ENCODE data around the gene NEO1. TPM values are rescaled to one million over a fixed set of nuclear protein-coding genes. Genes with fewer than 3 reads are reported as not detected.
A peak's percentile ranks its signal among the peaks of the same experiment; 100 is the strongest.
"Not testable (repeated sequence)": the region's sequence is repeated elsewhere in the genome, so short reads cannot be mapped to it uniquely, and the experiment has no call there.

Gene NEO1
- total RNA-seq, 2 donors from 2014 or later, result 129 to 202 TPM

- intact Hi-C loops (cut with DNase I, micrococcal nuclease), result no loop called here
- peak; percentile 29 to 35 for DNase-seq
- ATAC-seq, result peak; percentile 82
These were observed 221.1 kb downstream of the NEO1 start for GRCh38 chr15:73273181-73274002.

DNA sequence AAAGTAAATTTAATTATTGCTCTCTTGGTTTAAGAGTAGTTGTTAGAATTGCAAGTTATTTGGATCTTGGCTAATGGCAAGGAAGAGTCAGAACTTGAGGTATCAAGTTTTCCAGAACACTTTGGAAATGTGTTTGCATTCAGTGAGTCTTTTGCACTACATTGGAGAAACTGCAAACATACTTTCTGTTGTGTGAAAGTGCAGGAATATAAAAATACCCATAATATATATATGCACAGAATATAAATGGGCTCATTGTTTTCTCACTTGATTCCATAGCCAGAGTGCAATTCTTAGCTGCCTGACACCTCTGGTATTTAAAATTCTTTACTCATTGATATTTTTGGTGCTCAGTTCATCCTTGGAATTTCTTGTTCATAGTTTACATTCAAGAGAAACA, 223.6 kb downstream of the NEO1 start:
- DNase-seq (no peak), ATAC-seq (no peak)
- intact Hi-C loops (cut with DNase I, micrococcal nuclease), result no loop called here

- ATAC-seq (no peak), DNase-seq (no peak)
- intact Hi-C loops (cut with DNase I, micrococcal nuclease), result no loop called here
These were observed 230.5 kb downstream of the NEO1 start for GRCh38 chr15:73282567-73283365.

GRCh38 chr15:73283366-73283962, 231.2 kb downstream of the NEO1 start:
- intact Hi-C loops (cut with DNase I, micrococcal nuclease), result no loop called here

GRCh38 chr15:73284090-73284716, 231.9 kb downstream of the NEO1 start:
- intact Hi-C loops (cut with DNase I, micrococcal nuclease), result no loop called here
- no peak for DNase-seq

More at GRCh38 chr15:73283366-73283962, 231.2 kb downstream of the NEO1 start:
- DNase-seq (no peak), ATAC-seq (no peak)

DNA sequence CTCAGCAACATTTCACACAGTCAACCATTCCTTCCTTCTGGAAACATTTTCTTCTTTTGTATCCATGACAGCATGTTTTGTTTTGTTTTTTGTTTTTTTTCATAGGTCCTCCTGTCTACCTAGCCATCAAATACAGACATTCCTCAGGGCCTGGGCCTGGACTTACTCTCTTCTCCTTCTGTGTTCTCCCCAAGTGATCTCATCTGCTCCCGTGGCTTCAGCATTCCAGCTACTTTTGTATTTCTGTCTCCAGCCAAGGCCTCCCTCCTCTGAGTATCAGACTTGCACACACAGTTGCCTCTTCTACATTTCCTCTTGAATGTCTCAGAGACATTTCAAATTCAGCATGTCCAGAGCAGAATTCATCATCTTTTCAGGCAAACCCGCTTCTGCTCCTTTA, 234.0 kb downstream of the NEO1 start:
- DNase-seq, result no peak

More at GRCh38 chr15:73284090-73284716, 231.9 kb downstream of the NEO1 start:
- no peak for ATAC-seq

DNA sequence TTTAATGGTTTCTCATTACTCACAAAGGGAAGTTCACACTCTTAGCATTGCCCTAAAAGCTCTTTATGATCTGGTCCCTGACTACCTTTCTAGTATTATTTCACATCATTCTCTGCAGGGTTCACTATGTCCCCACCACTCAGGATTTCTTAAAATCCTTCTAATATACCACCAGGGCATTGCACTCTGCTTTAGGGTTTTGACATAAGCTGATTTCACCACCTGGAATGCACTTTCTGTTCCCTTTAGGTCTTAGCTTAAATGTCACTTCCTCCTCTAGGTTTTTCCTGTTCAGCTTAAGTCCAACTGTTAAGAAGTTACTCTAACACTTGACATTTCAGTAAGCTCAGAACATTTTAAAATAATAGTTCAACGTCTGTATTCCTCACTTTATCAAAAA, 234.8 kb downstream of the NEO1 start:
- DNase-seq (no peak), ATAC-seq (no peak)
- intact Hi-C loops (cut with DNase I, micrococcal nuclease), result no loop called here

More for the DNA sequence above, 234.0 kb downstream of the NEO1 start:
- intact Hi-C loops (cut with DNase I, micrococcal nuclease), result no loop called here
- ATAC-seq, result no peak

DNA sequence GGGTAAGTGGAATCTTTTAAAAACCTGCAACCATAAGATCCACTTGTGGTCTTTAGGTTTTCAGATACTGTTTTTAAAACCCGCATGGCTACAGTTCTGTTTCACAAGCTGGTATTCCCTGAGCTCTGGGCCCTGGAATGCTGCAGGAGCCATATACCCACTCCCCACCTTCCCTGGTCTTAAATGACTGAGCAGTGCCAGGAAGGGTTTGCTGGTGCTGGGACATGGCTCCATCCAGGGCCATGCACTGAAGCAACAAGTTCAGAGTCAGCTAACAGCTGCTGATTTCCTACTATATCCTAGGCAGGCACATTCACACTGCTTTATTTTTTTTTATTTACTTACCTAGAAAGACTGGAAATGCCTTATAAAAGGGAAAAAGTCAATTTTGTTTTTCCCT, 239.2 kb downstream of the NEO1 start:
- no peak for DNase-seq
- intact Hi-C loops (cut with DNase I, micrococcal nuclease), result no loop called here
- ATAC-seq, result no peak

DNA sequence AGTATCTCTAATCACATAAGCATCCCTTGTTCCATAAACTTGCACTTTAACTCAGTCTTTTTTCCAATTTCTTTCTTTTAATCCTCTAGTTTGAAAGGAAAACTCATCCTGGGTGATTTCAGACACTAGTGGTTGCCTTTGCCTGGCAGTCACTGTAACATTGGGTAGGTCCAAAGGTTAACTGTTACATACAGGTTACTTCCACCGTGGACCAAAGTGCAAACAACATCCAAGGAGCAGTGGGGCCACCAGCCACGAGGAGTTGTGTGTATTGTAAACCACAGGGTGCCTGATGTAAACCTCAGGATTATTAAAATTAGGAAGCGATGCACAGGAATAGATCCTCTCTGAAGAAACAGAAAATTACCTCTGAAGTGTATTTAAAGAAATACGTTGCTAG, 241.5 kb downstream of the NEO1 start:
- ATAC-seq (peak; percentile 73), DNase-seq (no peak)
- intact Hi-C loops (cut with DNase I, micrococcal nuclease), result no loop called here

DNA sequence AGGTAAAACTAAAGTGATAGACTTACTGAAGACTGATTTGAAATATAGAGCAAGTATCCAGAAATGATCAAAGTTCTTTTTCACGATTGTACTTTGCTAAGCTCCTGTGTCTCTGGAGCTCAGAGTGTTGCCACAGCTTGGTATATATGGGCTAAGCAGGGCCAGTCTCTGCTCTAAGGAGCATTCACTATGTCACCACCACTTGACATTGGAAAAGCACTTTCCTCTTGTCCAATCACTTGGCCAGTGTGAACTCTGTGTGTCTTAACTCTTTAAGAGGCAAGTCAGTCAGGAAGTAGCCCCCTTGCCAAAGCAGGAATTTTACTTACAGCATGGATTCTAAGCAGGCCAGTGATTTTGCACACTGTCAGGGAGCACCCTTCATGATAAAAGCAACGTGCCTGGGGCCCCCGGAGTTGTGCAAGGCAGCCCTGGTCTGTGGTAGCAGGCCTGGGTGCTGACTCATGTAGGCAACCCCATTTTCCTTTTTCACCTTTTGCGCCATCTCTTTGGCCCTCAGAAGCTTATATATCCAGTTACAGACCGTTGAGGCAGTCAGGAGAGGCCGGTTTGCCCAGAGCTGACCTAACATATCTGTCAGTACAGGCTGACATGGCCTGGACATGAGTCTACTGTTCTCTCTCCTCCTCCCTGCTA, 243.5 kb downstream of the NEO1 start:
- DNase-seq (no peak), ATAC-seq (no peak)
- intact Hi-C loops (cut with DNase I, micrococcal nuclease), result no loop called here

DNA sequence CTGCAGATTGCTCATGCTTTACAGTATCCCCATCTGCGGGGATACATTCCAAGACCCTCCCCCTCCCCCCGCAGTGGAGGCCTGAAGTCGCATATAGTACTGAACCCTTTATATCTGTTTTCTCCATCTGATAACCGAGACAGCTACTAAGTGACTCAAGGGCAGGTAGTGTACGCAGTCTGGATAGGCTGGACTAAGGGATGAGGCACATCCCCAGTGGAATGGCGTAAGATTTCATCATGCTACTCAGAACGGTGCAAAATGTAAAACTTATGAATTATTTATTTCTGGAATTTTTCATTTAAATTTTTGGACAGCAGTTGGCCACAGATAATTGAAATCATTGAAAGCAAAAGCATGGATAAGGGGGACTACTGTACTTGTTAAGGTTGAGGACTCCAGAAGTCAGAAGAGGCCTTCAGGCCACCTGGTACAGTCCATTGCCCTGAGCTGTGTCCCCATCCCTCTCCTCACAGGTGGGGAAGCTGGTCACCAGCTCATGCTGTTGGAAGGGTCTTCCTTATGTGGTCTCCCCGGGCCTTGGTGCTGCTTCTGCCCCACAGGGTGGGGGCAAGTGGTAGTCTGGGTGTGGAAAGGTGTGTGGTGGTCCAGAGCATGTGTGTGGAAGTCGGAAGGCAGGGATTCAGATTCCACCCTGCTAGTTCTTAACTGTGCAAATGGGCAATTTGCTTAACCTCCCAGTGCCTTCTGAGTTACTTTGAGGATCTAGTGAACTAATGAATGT, 244.5 kb downstream of the NEO1 start:
- DNase-seq (no peak), ATAC-seq (no peak)
- intact Hi-C loops (cut with DNase I, micrococcal nuclease), result no loop called here

- DNase-seq (peak in 1 of 2 donors; percentile 25), ATAC-seq (peak; percentile 69)
- intact Hi-C loops (cut with DNase I, micrococcal nuclease), result no loop called here
These were observed 246.4 kb downstream of the NEO1 start for GRCh38 chr15:73298522-73299245.

DNA sequence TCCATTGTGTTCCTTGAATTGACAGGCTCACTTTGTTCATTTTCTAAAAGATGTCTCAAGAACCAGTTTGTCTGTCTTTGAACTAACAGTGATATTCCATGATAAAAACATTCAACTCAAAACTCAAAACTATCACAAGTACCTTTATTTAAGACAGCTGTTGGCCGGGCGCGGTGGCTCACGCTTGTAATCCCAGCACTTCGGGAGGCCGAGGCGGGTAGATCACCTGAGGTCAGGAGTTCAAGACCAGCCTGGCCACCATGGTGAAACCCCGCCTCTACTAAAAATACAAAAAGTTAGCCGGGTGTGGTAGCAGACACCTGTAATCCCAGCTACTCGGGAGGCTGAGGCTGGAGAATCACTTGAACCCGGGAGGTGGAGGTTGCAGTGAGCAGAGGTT, 248.0 kb downstream of the NEO1 start:
- ATAC-seq; intact Hi-C loops (cut with DNase I, micrococcal nuclease); DNase-seq: not testable (repeated sequence)

GRCh38 chr15:73303636-73304035, 251.4 kb downstream of the NEO1 start:
- no peak for ATAC-seq
- no peak for DNase-seq

GRCh38 chr15:73305331-73306211, 253.3 kb downstream of the NEO1 start:
- peak; percentile 89 for ATAC-seq
- peak in 1 of 2 donors; percentile 36 for DNase-seq
- intact Hi-C loops (cut with DNase I, micrococcal nuclease), result no loop called here

More at GRCh38 chr15:73303636-73304035, 251.4 kb downstream of the NEO1 start:
- intact Hi-C loops (cut with DNase I, micrococcal nuclease), result no loop called here

- DNase-seq (no peak), ATAC-seq (no peak)
- intact Hi-C loops (cut with DNase I, micrococcal nuclease), result no loop called here
These were observed 256.0 kb downstream of the NEO1 start for GRCh38 chr15:73308305-73308704.
